ENCODE data around the gene INPP5E. TPM values are rescaled to one million over a fixed set of nuclear protein-coding genes. Genes with fewer than 3 reads are reported as not detected.
A peak's percentile ranks its signal among the peaks of the same experiment; 100 is the strongest.

Gene INPP5E
- total RNA-seq, 1 donor from 2014 or later: 23.6 TPM

- Mint-ChIP-seq H3K9me3 (ENCODE audit: unreplicated experiment) (no peaks in the 10 kb centered on the region), H3K4me1 (ENCODE audit: unreplicated experiment) (peaks cover 16% of the 10 kb centered on the region), H3K36me3 (ENCODE audit: low read depth, unreplicated experiment) (peaks cover 19% of the 10 kb centered on the region), H3K27ac (ENCODE audit: unreplicated experiment) (peak overlapping the region; percentile 70), H3K4me3 (ENCODE audit: unreplicated experiment) (peak overlapping the region; percentile 94), H3K27me3 (ENCODE audit: unreplicated experiment) (peaks cover 17% of the 10 kb centered on the region)
- DNase-seq (ENCODE audit: low spot score): no peak
- no peak for TF ChIP-seq CTCF (IDR thresholded peaks at IDR 0.05; ENCODE audit: unreplicated experiment)
Observed at GRCh38 chr9:136437839-136438547, 1.7 kb downstream of the INPP5E start.

DNA sequence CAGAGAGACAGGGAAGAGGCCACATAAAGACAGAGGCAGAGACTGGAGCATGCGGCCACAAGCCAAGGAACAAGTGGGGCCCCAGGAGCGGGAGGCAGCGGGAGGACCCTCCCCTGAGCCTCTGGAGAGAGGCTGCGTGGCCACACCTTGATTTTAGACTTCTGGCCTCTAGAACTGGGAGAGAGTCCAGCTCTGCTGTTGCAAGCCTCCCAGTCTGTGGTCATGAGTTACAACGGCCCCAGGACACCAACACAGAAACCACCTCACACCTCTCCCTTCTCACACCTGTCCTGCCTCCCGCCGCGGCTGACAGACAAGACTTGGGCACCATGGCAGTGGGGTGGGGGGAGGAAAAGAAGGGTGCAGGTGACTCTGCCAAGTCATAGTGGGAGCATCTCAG lies 2.2 kb downstream of the INPP5E start:
- H3K36me3 Mint-ChIP-seq (ENCODE audit: low read depth, unreplicated experiment): peaks cover 14% of the 10 kb centered on the region
- no peak for DNase-seq (ENCODE audit: low spot score)
- peaks cover 13% of the 10 kb centered on the region for H3K27me3 Mint-ChIP-seq (ENCODE audit: unreplicated experiment)
- no peaks in the 10 kb centered on the region for H3K9me3 Mint-ChIP-seq (ENCODE audit: unreplicated experiment)
- TF ChIP-seq CTCF (IDR thresholded peaks at IDR 0.05; ENCODE audit: unreplicated experiment): no peak
- H3K27ac Mint-ChIP-seq (ENCODE audit: unreplicated experiment): no peak overlapping the region
- H3K4me1 Mint-ChIP-seq (ENCODE audit: unreplicated experiment): peaks cover 16% of the 10 kb centered on the region
- H3K4me3 Mint-ChIP-seq (ENCODE audit: unreplicated experiment): peak overlapping the region; percentile 94

DNA sequence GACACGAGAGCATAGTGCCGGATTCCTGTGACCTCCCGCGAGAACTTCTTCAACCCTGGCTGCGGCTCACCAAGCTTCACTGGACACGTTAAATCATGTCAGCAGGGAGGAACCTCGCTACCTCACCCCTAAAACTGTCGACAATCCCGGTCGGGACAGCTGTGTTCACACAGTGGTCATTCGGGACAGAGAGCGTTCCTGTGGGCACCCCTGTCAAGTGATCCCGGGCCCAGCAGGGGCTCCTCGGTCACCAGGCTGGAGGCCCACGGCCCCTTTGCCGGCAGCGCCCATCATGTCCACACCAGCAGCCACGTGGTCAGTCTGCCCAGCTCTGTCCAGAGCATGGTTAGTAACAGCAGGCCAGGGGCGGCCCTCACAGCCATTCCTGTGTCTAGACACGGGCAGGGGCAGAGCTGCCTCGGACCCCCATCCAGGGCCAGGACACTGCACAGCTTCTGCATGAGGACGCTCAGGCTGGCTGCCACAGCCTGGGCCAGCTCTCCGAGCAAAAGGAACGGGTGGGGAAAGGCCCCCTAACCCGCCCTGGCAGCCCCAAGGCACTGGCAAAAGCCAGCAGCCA lies 3.5 kb downstream of the INPP5E start:
- H3K36me3 Mint-ChIP-seq (ENCODE audit: low read depth, unreplicated experiment): peaks cover 10% of the 10 kb centered on the region
- no peak overlapping the region for H3K4me3 Mint-ChIP-seq (ENCODE audit: unreplicated experiment)
- peaks cover 9% of the 10 kb centered on the region for H3K27me3 Mint-ChIP-seq (ENCODE audit: unreplicated experiment)
- no peaks in the 10 kb centered on the region for H3K9me3 Mint-ChIP-seq (ENCODE audit: unreplicated experiment)
- no peak for DNase-seq (ENCODE audit: low spot score)
- no peak overlapping the region for H3K27ac Mint-ChIP-seq (ENCODE audit: unreplicated experiment)
- peaks cover 16% of the 10 kb centered on the region for H3K4me1 Mint-ChIP-seq (ENCODE audit: unreplicated experiment)
- no peak for TF ChIP-seq CTCF (IDR thresholded peaks at IDR 0.05; ENCODE audit: unreplicated experiment)

GRCh38 chr9:136434580-136435169 lies 5.0 kb downstream of the INPP5E start:
- no peak for DNase-seq (ENCODE audit: low spot score)
- Mint-ChIP-seq H3K27ac (ENCODE audit: unreplicated experiment) (no peak overlapping the region), H3K4me3 (ENCODE audit: unreplicated experiment) (no peak overlapping the region), H3K9me3 (ENCODE audit: unreplicated experiment) (no peaks in the 10 kb centered on the region), H3K36me3 (ENCODE audit: low read depth, unreplicated experiment) (peaks cover 10% of the 10 kb centered on the region), H3K27me3 (ENCODE audit: unreplicated experiment) (peaks cover 8% of the 10 kb centered on the region), H3K4me1 (ENCODE audit: unreplicated experiment) (peaks cover 13% of the 10 kb centered on the region)
- TF ChIP-seq CTCF (IDR thresholded peaks at IDR 0.05; ENCODE audit: unreplicated experiment): no peak

Measured in endothelial cell (in vitro differentiated cells).